ENCODE results near the gene HSF5. TPM values are rescaled to one million over a fixed set of nuclear protein-coding genes. Genes with fewer than 3 reads are reported as not detected.

The HSF5 gene
- total and polyA plus RNA-seq, 2 of the 4 experiments (the other 2 are of a cell fraction): not detected

DNA sequence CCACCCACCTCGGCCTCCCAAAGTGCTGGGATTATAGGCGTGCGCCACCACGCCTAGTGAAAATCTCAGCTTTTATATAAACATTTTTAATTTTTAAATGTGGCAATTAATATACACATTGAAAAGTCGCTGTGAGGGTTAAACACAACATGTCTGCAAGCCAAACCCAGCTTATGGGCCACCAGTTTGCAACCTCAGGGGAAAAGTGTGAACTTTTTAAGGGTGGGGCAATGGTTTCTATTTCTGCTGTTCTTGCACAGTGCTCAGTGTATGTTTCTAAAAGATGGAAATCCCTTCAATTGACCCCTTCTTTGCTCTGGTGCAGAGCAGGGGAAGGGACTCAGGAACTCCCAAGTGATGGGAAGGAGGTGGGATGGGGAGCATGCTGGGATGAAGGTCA, 117.9 kb downstream of the HSF5 start:
- Histone ChIP-seq H3K4me2 (ENCODE audit: low read depth, low read length) (no peak overlapping the region), H3K36me3 (ENCODE audit: control insufficient read depth, insufficient read depth, low read length) (no peaks in the 10 kb centered on the region), H3K27me3 (ENCODE audit: control insufficient read depth, insufficient read depth, low read length) (peaks cover 18% of the 10 kb centered on the region), H3K4ac (ENCODE audit: low read depth, low read length) (no peak overlapping the region), H4K20me1 (ENCODE audit: insufficient read depth, low read length) (no peaks in the 10 kb centered on the region), H2BK120ac (ENCODE audit: low read depth, low read length) (no peak overlapping the region), H3K4me3 (ENCODE audit: insufficient read depth, low read depth, low read length) (no peak overlapping the region), H3K18ac (ENCODE audit: low read depth, low read length) (no peak overlapping the region), H2BK5ac (ENCODE audit: low read depth, low read length, poor library complexity, severe bottlenecking) (no peak overlapping the region), H4K5ac (ENCODE audit: low read depth, low read length) (no peak overlapping the region), H3K9ac (ENCODE audit: low read depth, low read length) (no peak overlapping the region), H3K79me1 (ENCODE audit: low read depth in 1 of 2, low read length in 2 of 2) (no peaks in the 10 kb centered on the region), H4K91ac (ENCODE audit: insufficient read depth, low read depth, low read length) (no peak overlapping the region), H3K9me1 (ENCODE audit: insufficient read depth, low read length) (no peaks in the 10 kb centered on the region), H4K8ac (ENCODE audit: low read depth in 2 of 2, low read length in 2 of 2) (no peak overlapping the region), H2BK20ac (ENCODE audit: low read depth, low read length) (no peak overlapping the region), H3K14ac (replicated peaks; ENCODE audit: low read depth, low read length) (no peak overlapping the region), H2AFZ (replicated peaks; ENCODE audit: low read length, poor library complexity) (no peak overlapping the region), H3K56ac (ENCODE audit: extremely low read depth, insufficient read depth, low read length) (no peak overlapping the region), H3K9me3 (ENCODE audit: control insufficient read depth, insufficient read depth, low read length) (no peaks in the 10 kb centered on the region), H3K27ac (ENCODE audit: insufficient read depth, low read length) (no peak overlapping the region), H2BK15ac (ENCODE audit: low read depth, low read length) (no peak overlapping the region), H3K23ac (ENCODE audit: low read depth, low read length) (no peak overlapping the region), H2AK5ac (ENCODE audit: low read depth, low read length) (no peak overlapping the region), H3K4me1 (ENCODE audit: control insufficient read depth, insufficient read depth, low read length) (no peaks in the 10 kb centered on the region), H2AK9ac (replicated peaks; ENCODE audit: low read depth, low read length, poor library complexity) (no peak overlapping the region)
- dilution Hi-C loops (cut with HindIII; ENCODE audit: low sequenced_read_pairs, unreplicated experiment): no loop called here
- TF ChIP-seq POLR2A (IDR thresholded peaks at IDR 0.05; ENCODE audit: low read depth, low read length) (no peak), SMC3 (IDR thresholded peaks at IDR 0.05; ENCODE audit: low read depth, low read length) (no peak), MXI1 (IDR thresholded peaks at IDR 0.05; ENCODE audit: borderline replicate concordance, low read depth, low read length) (no peak), CHD1 (IDR thresholded peaks at IDR 0.05; ENCODE audit: low read depth, low read length) (no peak), BHLHE40 (IDR thresholded peaks at IDR 0.05; ENCODE audit: low read depth, low read length) (no peak), RFX5 (IDR thresholded peaks at IDR 0.05; ENCODE audit: low read depth, low read length) (no peak), NFE2L2 (IDR thresholded peaks at IDR 0.05; ENCODE audit: low read depth, low read length) (no peak)
- TF ChIP-seq, protein P1, sequence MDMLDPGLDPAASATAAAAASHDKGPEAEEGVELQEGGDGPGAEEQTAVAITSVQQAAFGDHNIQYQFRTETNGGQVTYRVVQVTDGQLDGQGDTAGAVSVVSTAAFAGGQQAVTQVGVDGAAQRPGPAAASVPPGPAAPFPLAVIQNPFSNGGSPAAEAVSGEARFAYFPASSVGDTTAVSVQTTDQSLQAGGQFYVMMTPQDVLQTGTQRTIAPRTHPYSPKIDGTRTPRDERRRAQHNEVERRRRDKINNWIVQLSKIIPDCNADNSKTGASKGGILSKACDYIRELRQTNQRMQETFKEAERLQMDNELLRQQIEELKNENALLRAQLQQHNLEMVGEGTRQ (IDR thresholded peaks at IDR 0.05; ENCODE audit: low read depth, low read length): no peak
- TF ChIP-seq, protein P2, sequence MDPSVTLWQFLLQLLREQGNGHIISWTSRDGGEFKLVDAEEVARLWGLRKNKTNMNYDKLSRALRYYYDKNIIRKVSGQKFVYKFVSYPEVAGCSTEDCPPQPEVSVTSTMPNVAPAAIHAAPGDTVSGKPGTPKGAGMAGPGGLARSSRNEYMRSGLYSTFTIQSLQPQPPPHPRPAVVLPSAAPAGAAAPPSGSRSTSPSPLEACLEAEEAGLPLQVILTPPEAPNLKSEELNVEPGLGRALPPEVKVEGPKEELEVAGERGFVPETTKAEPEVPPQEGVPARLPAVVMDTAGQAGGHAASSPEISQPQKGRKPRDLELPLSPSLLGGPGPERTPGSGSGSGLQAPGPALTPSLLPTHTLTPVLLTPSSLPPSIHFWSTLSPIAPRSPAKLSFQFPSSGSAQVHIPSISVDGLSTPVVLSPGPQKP (IDR thresholded peaks at IDR 0.05; ENCODE audit: borderline replicate concordance, low read depth, low read length): no peak
- no TSS peak for BruUV-seq (replicated peaks)
- in situ Hi-C loops (cut with MboI; ENCODE audit: low sequenced_read_pairs): no loop called here
- no CpG with 5 or more reads among the region's 5 CpGs for WGBS, 2 experiments (ENCODE audit: extremely low coverage in 2 of 2, insufficient read length in 1 of 2)
- ATAC-seq (ENCODE audit: low read depth): no peak
- POLR2A ChIA-PET (ENCODE audit: unreplicated experiment): no interaction called here
- intact Hi-C loops (cut with micrococcal nuclease): no loop called here
- CTCF ChIA-PET: interaction anchor here (0.6 kb wide), 2 partner anchors 47 to 55 kb away, joined by 3 to 4 read pairs; no protein-coding TSS in a partner anchor
- DNase-seq: no peak

Other genes with a start within 250 kb of the HSF5 start
- gene LPO, start 249.8 kb downstream of the HSF5 start, total RNA-seq (2012; rRNA removed): not detected in 2 replicates
- not detected in 2 replicates for gene LPO, start 249.8 kb downstream of the HSF5 start, polyA plus RNA-seq (2012; rRNA removed)
- gene MPO, start 207.5 kb downstream of the HSF5 start, total RNA-seq (2012; rRNA removed): not detected in 2 replicates
- not detected in 2 replicates for gene MPO, start 207.5 kb downstream of the HSF5 start, polyA plus RNA-seq (2012; rRNA removed)
- 0.56 and 0.90 TPM in 2 replicates for gene TSPOAP1, start 159.6 kb downstream of the HSF5 start, total RNA-seq (2012; rRNA removed)
- gene TSPOAP1, start 159.6 kb downstream of the HSF5 start, polyA plus RNA-seq (2012; rRNA removed): 1.2 and 1.6 TPM in 2 replicates
- gene SUPT4H1, start 136.2 kb downstream of the HSF5 start, total RNA-seq (2012; rRNA removed): 51.6 and 83.6 TPM in 2 replicates
- 97.3 and 129 TPM in 2 replicates for gene SUPT4H1, start 136.2 kb downstream of the HSF5 start, polyA plus RNA-seq (2012; rRNA removed)
- gene RNF43, start 70.9 kb downstream of the HSF5 start, total RNA-seq (2012; rRNA removed): under 0.01 TPM in 2 replicates
- gene RNF43, start 70.9 kb downstream of the HSF5 start, polyA plus RNA-seq (2012; rRNA removed): not detected in 2 replicates
- 42.5 and 60.0 TPM in 2 replicates for gene MTMR4, start 26.2 kb upstream of the HSF5 start, total RNA-seq (2012; rRNA removed)
- 13.2 and 15.0 TPM in 2 replicates for gene MTMR4, start 26.2 kb upstream of the HSF5 start, polyA plus RNA-seq (2012; rRNA removed)
- gene TEX14, start 203.6 kb upstream of the HSF5 start, total RNA-seq (2012; rRNA removed): not detected in 2 replicates
- gene TEX14, start 203.6 kb upstream of the HSF5 start, polyA plus RNA-seq (2012; rRNA removed): not detected in 2 replicates
- gene RAD51C, start 204.2 kb upstream of the HSF5 start, total RNA-seq (2012; rRNA removed): 21.1 and 28.6 TPM in 2 replicates
- gene RAD51C, start 204.2 kb upstream of the HSF5 start, polyA plus RNA-seq (2012; rRNA removed): 21.4 and 28.3 TPM in 2 replicates

Measured in IMR-90 (cell line).